Neural progenitor cell (in vitro differentiated cells): ENCODE results near the gene IGSF9.

Experiments used
- EZH2 ChIP-seq: fragments of 200-600 bp; sonication (generic); IDR thresholded peaks from 2 replicates; pipeline ENCODE4 v1.6.1; 2017; ENCODE audit warnings: antibody characterized with exemption, mild to moderate bottlenecking, moderate library complexity
- EZH2phosphoT487 ChIP-seq: fragments of 200-600 bp; sonication (generic); IDR thresholded peaks from 2 replicates; pipeline ENCODE4 v1.6.1; 2017; ENCODE audit warnings: antibody characterized with exemption
- TF ChIP-seq, protein P1 (sequence below): fragments of 200-600 bp; sonication (generic); IDR thresholded peaks from 2 replicates; pipeline ENCODE4 v1.5.1; 2017; ENCODE audit warnings: antibody characterized with exemption, mild to moderate bottlenecking

DNA sequence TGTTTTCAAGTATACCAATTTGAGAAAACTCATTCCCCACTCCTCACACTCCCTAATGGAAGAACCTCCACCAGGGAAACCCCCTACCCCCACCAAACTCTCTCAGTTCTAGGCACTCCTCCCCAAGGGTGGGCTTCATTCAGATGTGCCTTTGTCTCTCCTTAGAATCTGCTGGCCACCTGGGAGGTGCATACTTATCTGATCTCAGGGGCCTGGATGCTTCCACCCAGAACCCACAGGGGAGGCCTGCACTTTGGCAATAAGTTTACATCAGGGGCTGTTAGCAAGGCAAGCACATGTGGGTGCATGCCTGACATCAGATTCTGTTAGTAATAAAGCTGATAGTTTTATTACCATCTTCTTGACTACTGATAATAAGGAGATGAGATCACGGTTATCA lies 41.1 kb upstream of the IGSF9 start:
- TF ChIP-seq, protein P1, sequence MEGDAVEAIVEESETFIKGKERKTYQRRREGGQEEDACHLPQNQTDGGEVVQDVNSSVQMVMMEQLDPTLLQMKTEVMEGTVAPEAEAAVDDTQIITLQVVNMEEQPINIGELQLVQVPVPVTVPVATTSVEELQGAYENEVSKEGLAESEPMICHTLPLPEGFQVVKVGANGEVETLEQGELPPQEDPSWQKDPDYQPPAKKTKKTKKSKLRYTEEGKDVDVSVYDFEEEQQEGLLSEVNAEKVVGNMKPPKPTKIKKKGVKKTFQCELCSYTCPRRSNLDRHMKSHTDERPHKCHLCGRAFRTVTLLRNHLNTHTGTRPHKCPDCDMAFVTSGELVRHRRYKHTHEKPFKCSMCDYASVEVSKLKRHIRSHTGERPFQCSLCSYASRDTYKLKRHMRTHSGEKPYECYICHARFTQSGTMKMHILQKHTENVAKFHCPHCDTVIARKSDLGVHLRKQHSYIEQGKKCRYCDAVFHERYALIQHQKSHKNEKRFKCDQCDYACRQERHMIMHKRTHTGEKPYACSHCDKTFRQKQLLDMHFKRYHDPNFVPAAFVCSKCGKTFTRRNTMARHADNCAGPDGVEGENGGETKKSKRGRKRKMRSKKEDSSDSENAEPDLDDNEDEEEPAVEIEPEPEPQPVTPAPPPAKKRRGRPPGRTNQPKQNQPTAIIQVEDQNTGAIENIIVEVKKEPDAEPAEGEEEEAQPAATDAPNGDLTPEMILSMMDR: no peak
- no peak for TF ChIP-seq EZH2
- no peak for TF ChIP-seq EZH2phosphoT487
